Measurements from ENCODE around the gene CYREN.

- TF ChIP-seq CTCF (conservative IDR thresholded peaks at IDR 0.05; ENCODE audit: low read length) (no peak), EZH2phosphoT487 (IDR thresholded peaks at IDR 0.05; ENCODE audit: borderline replicate concordance) (no peak)
Measured at GRCh38 chr7:135168489-135169140, 1.9 kb downstream of the CYREN start.
